DOHH2 (cell line): ENCODE measurements around the gene EXOC8.

Experiments
- CTCF ChIP-seq: fragments of 200-600 bp; sonication (generic); IDR thresholded peaks from one replicate; pipeline ENCODE4 v1.5.1; 2014; ENCODE audit warnings: antibody characterized with exemption, mild to moderate bottlenecking, low read depth, low read length; ENCODE audit not compliant: poor library complexity, severe bottlenecking
- EZH2phosphoT487 ChIP-seq: fragments of 200-600 bp; sonication (generic); IDR thresholded peaks from 2 replicates; pipeline ENCODE4 v1.6.1; 2017; ENCODE audit warnings: borderline replicate concordance, mild to moderate bottlenecking, antibody characterized with exemption, low read length, moderate library complexity, mixed read lengths

- TF ChIP-seq CTCF (no peak), EZH2phosphoT487 (no peak)
These were observed 13.0 kb downstream of the EXOC8 start for GRCh38 chr1:231324660-231325059.
